Left lung (tissue), 10 donors: ENCODE data around the gene ZGRF1. TPM values are rescaled to one million over a fixed set of nuclear protein-coding genes. Genes with fewer than 3 reads are reported as not detected.
"Not testable (repeated sequence)": the region's sequence is repeated elsewhere in the genome, so short reads cannot be mapped to it uniquely, and the experiment has no call there.

Experiments
- ATAC-seq: fragments of 200-7000 bp; cut with Tn5 transposase; one replicate; pipeline ENCODE4 v1.9.1; 2020; ENCODE audit warnings: moderate library complexity
- DNase-seq, 4 donors: peaks; one replicate each; pipeline ENCODE4 v3.0.0-alpha.2; 2013 to 2020
- H3K27ac ChIP-seq, 2 donors: fragments of 200-600 bp; sonication (generic) in 1 of 2; one replicate each; pipeline versions ENCODE4 v1.5.0 to v1.8.0; 2020 to 2021
- H3K27me3 ChIP-seq, 2 donors: fragments of 200-600 bp; sonication (generic) in 1 of 2; one replicate each; pipeline versions ENCODE4 v1.5.0 to v1.8.0; 2020 to 2021
- H3K36me3 ChIP-seq, 2 donors: fragments of 200-600 bp; sonication (generic) in 1 of 2; one replicate each; pipeline versions ENCODE4 v1.5.0 to v1.8.0; 2020 to 2021
- H3K4me1 ChIP-seq, 2 donors: fragments of 200-600 bp; one replicate each; pipeline ENCODE4 v1.8.0; 2021
- H3K4me3 ChIP-seq, 2 donors: fragments of 200-600 bp; sonication (generic) in 1 of 2; one replicate each; pipeline versions ENCODE4 v1.5.0 to v1.8.0; 2020 to 2021; ENCODE audit warnings: mild to moderate bottlenecking in 1 of 2
- H3K9me3 ChIP-seq, 2 donors: fragments of 200-600 bp; sonication (generic) in 1 of 2; one replicate each; pipeline versions ENCODE4 v1.5.0 to v1.8.0; 2020 to 2021
- intact Hi-C, 2 donors: fragments of 100-400 bp; cut with DNase I; formaldehyde crosslinking; loops; one replicate each; pipeline versions ENCODE4 v1.11.2 to v1.14.2; 2022
- polyA plus RNA-seq, 6 donors: library from polyadenylated mRNA; unstranded; fragments of 120-200 nt; gene quantifications; one replicate each; pipeline ENCODE4 v1.2.1, GENCODE V29; 2013; ENCODE audit not compliant: insufficient read length in 6 of 6
- total RNA-seq, 2 donors: library from RNA; stranded (reverse); fragmentation: NEBNext Ultra II Directional; extraction: Animal tissue kit (Norgen Biotek cat#: 25700); gene quantifications; one replicate each; pipeline ENCODE4 v1.2.1, GENCODE V29; 2021
- TF ChIP-seq, protein P1 (sequence below), 2 donors: fragments of 200-600 bp; sonication (generic) in 1 of 2; IDR thresholded peaks; one replicate each; pipeline versions ENCODE4 v1.5.0 to v1.8.0; 2021; ENCODE audit warnings: antibody characterized with exemption in 2 of 2
- donor health status: DM: no; HTN: yes; CAD: no.
- donor health status: DM: no; HTN: no; CAD: no.

Gene ZGRF1
- total and polyA plus RNA-seq, 8 donors, result 5.9 to 31.8 (median 18.6) TPM

DNA sequence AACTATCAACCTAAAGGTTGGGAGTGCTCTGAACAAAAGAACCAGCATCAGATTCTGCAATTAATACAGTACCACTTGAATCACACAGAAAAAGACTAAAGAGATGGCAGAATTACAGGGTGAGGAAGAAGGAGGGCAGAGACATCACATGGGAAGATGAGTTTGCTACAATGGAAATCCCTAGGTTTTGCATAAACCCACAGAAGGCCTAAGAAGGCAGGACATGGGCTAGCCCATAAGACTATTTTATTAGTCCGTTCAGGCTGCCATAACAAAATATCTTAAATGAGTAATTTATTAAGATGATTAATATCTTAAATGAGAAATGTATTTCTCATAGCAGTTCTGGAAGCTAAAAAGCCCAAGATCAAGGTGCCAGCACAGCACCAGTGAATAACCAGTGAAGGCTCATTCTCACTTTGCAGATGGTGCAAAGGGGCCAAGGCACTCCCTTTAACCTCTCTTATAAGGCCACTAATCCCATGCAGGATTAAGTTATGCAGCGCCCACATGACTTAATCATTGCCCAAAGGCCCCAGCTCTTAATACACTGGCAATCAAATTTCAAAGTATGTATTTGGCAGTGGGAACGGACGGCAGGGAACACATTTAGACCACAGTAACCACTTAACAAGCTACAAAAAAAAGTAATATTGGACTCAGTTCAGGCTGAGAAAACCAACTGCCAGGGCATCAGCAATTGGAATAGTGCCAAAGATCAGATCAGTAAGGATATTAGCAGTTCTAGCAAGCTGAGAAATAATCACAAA is 73.1 kb downstream of the ZGRF1 start:
- intact Hi-C loops, result no loop called here
- no peak for DNase-seq
- Histone ChIP-seq H3K27ac (no peak overlapping the region), H3K4me1 (no peaks in the 10 kb centered on the region), H3K4me3 (no peak overlapping the region), H3K9me3 (peaks cover 0 to 3% of the 10 kb centered on the region in 2 donors), H3K27me3 (no peaks in the 10 kb centered on the region), H3K36me3 (no peaks in the 10 kb centered on the region)
- TF ChIP-seq, protein P1, sequence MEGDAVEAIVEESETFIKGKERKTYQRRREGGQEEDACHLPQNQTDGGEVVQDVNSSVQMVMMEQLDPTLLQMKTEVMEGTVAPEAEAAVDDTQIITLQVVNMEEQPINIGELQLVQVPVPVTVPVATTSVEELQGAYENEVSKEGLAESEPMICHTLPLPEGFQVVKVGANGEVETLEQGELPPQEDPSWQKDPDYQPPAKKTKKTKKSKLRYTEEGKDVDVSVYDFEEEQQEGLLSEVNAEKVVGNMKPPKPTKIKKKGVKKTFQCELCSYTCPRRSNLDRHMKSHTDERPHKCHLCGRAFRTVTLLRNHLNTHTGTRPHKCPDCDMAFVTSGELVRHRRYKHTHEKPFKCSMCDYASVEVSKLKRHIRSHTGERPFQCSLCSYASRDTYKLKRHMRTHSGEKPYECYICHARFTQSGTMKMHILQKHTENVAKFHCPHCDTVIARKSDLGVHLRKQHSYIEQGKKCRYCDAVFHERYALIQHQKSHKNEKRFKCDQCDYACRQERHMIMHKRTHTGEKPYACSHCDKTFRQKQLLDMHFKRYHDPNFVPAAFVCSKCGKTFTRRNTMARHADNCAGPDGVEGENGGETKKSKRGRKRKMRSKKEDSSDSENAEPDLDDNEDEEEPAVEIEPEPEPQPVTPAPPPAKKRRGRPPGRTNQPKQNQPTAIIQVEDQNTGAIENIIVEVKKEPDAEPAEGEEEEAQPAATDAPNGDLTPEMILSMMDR (IDR thresholded peaks at IDR 0.05), result no peak
- ATAC-seq, result no peak

DNA sequence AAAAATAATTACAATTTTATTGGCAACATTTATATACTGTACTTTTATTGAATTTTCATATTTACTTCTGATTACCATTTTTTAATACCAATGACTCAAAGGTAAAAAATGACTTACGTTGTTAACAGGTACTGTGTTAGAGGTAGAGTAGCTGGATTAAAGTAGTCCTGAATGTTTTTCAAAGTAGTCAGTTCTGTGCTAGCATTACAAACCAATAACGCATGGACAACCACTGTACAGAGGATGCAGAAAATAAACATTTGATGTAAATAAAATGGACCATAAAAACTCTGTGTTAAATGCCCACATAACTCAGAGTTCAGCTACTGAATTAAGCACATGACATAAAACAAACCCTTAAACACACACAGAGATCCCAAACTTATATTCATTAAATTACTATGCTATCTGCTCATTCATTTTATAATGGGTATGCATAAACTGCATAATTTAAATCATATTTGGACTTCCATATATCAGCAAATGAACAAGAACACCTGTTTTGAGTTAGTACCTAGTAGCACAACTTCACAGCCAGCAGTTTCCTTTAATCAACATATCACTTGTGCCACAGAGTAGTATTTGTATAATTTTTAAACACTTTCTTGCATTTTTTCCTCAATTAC is 74.3 kb downstream of the ZGRF1 start:
- Histone ChIP-seq H3K36me3 (no peaks in the 10 kb centered on the region), H3K27ac (no peak overlapping the region), H3K4me3 (no peak overlapping the region), H3K9me3 (peaks cover 0 to 3% of the 10 kb centered on the region in 2 donors), H3K4me1 (no peaks in the 10 kb centered on the region), H3K27me3 (no peaks in the 10 kb centered on the region)
- intact Hi-C loops, result no loop called here
- ATAC-seq (no peak), DNase-seq (no peak)
- TF ChIP-seq, protein P1 (IDR thresholded peaks at IDR 0.05), result no peak

DNA sequence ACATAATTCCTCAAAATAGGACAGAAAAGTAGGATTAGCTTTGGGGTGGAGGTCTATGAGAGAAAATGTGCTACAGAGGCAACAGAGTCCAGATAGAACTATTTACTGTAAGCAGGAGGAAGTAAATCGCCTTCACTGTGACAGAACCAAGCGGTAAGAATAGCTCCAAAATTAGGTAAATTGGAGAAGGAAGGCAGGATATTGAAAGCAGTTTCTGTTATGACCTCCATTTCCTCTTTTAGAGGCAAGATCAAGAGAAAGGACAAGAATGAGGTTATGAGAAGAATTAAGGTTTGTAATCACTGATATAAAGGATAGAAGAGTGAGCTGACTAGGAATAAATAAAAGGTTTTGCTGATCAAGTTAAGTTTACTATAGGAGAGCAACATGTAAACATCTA is 76.6 kb downstream of the ZGRF1 start:
- TF ChIP-seq, protein P1 (IDR thresholded peaks at IDR 0.05), result no peak
- DNase-seq (no peak), ATAC-seq (no peak)
- H3K27me3 ChIP-seq, result no peaks in the 10 kb centered on the region
- no peak overlapping the region for H3K4me3 ChIP-seq
- H3K4me1 ChIP-seq, result no peaks in the 10 kb centered on the region
- intact Hi-C loops, result no loop called here
- H3K27ac ChIP-seq, result no peak overlapping the region
- peaks cover 0 to 3% of the 10 kb centered on the region in 2 donors for H3K9me3 ChIP-seq
- no peaks in the 10 kb centered on the region for H3K36me3 ChIP-seq

DNA sequence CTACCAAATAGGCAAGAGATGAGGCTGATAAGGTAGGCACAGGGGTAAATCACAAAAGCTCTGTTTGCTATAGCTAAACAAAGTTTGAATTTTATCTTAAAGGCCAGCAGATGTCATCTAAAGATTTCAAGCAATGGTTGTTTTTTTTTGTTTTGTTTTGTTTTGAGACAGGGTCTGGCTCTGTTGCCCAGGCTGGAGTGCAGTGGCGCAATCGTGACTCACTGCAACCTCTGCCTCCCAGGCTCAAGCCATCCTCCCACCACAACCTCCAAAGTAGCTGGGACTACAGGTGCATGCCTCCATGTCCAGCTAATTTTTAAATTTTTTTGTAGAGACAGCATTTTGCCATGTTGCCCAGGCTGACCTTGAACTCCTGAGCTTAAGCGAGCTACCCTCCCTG is 77.7 kb downstream of the ZGRF1 start:
- TF ChIP-seq, protein P1 (IDR thresholded peaks at IDR 0.05), result no peak
- H3K27me3 ChIP-seq, result no peaks in the 10 kb centered on the region
- intact Hi-C loops, result no loop called here
- no peaks in the 10 kb centered on the region for H3K36me3 ChIP-seq
- H3K4me1 ChIP-seq, result no peaks in the 10 kb centered on the region
- no peak overlapping the region for H3K27ac ChIP-seq
- ATAC-seq (no peak), DNase-seq (no peak)
- no peak overlapping the region for H3K4me3 ChIP-seq
- no peaks in the 10 kb centered on the region for H3K9me3 ChIP-seq

DNA sequence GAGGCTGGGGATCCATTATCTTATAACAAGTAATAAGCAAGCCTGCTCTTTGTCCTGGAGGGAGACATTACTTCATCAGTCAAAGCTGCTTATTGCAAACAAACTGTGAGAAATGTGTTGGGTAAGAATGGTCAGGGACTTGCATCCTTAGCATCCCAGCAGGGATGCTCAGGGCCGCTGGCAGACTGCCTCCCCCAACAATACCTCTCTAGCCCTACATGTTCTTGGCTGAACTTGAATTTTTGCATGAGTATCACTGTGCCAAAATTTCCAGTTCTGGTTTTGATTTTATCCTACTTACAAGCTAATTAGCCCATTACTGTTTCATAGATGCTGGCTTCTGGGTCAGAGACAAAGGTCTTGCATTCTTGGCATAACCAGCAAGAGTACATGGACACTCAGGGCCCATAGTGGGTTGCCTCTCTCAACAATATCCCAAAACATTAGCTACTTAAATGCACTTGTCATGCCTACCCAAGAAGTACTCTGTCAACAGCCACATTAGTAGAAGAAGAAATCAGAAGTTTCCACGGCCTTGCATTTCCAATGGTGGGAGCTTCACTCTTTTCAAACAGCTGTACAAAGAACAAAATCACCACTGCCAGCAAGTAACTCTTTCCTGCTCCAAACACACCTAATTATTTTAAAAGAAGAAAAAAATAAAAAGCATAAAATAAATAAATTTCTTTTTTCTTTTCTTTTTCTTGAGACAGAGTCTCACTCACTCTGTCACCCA is 78.9 kb downstream of the ZGRF1 start:
- DNase-seq (no peak), ATAC-seq (no peak)
- TF ChIP-seq, protein P1 (IDR thresholded peaks at IDR 0.05), result no peak
- Histone ChIP-seq H3K4me1 (no peaks in the 10 kb centered on the region), H3K27me3 (no peaks in the 10 kb centered on the region), H3K4me3 (no peak overlapping the region), H3K36me3 (no peaks in the 10 kb centered on the region), H3K27ac (no peak overlapping the region), H3K9me3 (no peaks in the 10 kb centered on the region)
- intact Hi-C loops, result no loop called here

DNA sequence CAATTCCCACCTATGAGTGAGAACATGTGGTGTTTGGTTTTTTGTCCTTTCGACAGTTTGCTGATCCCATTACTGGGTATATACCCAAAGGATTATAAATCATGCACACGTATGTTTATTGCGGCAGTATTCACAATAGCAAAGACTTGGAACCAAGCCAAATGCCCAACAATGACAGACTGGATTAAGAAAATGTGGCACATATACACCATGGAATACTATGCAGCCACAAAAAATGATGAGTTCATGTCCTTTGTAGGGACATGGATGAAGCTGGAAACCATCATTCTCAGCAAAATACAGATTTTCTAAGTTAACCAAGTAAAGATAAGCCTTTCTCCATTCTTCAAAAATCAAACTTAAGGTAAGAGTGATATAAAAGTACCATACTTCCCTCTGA is 82.4 kb downstream of the ZGRF1 start:
- H3K27ac ChIP-seq, DNase-seq, ATAC-seq, H3K27me3 ChIP-seq, intact Hi-C loops, H3K9me3 ChIP-seq, H3K4me3 ChIP-seq, H3K36me3 ChIP-seq, H3K4me1 ChIP-seq: not testable (repeated sequence)
